ENCODE data around the gene SEMA5B.
A peak's percentile ranks its signal among the peaks of the same experiment; 100 is the strongest.

The SEMA5B gene

DNA sequence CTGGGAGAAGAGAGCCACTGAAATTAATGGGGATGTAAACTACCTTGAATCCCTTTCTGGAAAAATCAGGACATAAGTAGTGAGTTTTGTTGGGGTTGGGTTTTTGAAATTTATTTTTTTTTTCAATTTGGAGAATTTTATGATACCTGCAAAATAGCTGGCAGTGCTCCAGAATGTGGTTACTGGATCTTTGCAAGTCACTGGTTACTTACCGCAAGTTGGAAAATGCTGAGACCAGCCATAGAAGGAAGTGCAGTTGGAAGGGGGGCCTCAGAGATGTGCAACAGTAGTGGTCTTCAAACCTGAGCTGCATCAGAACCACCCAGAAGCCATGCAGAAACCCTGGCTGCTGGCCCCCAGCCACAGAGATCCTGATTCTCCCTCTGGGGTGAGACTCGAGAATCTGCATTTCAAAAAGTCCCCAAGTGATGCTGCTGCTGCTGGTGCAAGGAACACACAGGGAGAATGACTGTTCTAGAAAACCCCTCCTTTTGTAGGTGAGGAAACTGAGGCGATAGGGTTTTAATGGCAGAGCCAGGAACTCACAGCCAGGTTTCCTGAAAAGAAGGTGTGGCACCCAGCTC, 39.7 kb downstream of the SEMA5B start:
- TF ChIP-seq HDGF (IDR thresholded peaks at IDR 0.05; ENCODE audit: borderline replicate concordance) (no peak), NFRKB (IDR thresholded peaks at IDR 0.05) (no peak), BHLHE40 (IDR thresholded peaks at IDR 0.05; ENCODE audit: borderline replicate concordance) (no peak), ELF4 (IDR thresholded peaks at IDR 0.05) (no peak), FOXA1 (IDR thresholded peaks at IDR 0.05) (no peak), FOXK2 (IDR thresholded peaks at IDR 0.05) (no peak), FOXM1 (IDR thresholded peaks at IDR 0.05; ENCODE audit: borderline replicate concordance) (no peak), TARDBP (IDR thresholded peaks at IDR 0.05) (no peak), SP1 (IDR thresholded peaks at IDR 0.05) (no peak)
- POLR2A ChIA-PET: no interaction called here
- CTCF ChIA-PET: no interaction called here
- DNase-seq (ENCODE audit: extremely low spot score): no peak

DNA sequence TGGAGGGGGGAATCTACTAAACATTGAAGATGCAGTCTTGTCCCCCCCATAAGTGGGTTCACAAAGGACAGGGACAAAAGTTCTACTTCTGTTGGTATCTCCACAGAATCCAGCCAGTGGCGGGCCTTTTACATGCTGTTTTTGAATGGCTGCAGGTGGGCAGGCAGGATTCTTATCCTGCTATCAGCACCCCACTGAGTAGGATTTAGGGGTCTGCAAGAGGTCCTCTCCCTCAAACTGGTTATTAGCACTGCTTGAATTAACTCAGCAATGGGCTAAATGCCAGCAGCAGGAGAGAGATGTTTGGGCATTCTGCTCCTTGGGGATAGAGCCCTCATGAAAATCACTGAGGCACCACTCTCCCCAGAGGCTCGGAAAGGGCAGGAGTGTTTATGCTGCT, 40.3 kb downstream of the SEMA5B start:
- no peak for DNase-seq (ENCODE audit: extremely low spot score)
- POLR2A ChIA-PET: no interaction called here
- CTCF ChIA-PET: no interaction called here
- no peak for TF ChIP-seq SUZ12 (IDR thresholded peaks at IDR 0.05)
- TF ChIP-seq CTBP1 (IDR thresholded peaks at IDR 0.05; ENCODE audit: borderline replicate concordance): no peak
- TF ChIP-seq ARNT (IDR thresholded peaks at IDR 0.05): no peak
- TF ChIP-seq ELF4 (IDR thresholded peaks at IDR 0.05): no peak
- TF ChIP-seq HDGF (IDR thresholded peaks at IDR 0.05; ENCODE audit: borderline replicate concordance): no peak
- TF ChIP-seq FOXK2 (IDR thresholded peaks at IDR 0.05): no peak
- TF ChIP-seq, protein P1, sequence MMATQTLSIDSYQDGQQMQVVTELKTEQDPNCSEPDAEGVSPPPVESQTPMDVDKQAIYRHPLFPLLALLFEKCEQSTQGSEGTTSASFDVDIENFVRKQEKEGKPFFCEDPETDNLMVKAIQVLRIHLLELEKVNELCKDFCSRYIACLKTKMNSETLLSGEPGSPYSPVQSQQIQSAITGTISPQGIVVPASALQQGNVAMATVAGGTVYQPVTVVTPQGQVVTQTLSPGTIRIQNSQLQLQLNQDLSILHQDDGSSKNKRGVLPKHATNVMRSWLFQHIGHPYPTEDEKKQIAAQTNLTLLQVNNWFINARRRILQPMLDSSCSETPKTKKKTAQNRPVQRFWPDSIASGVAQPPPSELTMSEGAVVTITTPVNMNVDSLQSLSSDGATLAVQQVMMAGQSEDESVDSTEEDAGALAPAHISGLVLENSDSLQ (IDR thresholded peaks at IDR 0.05): no peak
- TF ChIP-seq NFRKB (IDR thresholded peaks at IDR 0.05): no peak
- no peak for TF ChIP-seq LEF1 (IDR thresholded peaks at IDR 0.05; ENCODE audit: borderline replicate concordance)

DNA sequence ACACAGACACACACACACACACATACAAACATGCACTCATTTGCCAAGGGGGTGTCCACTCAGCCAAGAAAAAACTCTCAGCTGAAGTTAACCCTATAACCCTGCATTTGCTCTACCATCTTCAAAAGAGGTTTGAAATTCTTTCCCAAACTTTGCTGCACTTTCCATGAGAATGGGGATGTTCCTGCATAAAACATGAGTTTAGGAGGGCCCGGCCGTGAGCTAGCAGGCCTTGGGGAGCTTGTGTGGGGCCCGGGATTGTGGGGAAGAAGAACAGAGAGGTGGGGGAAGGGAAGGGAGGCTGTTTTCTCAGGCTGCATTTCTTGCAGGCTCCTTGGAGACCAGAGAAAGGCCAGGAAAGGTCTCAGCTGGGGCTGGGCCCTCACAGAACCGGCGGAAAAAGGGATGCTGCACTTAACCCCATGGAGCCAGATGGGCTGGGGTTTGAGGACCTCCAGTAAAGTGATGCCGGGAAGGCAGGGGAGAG, 40.8 kb downstream of the SEMA5B start:
- ChIA-PET POLR2A (no interaction called here), CTCF (no interaction called here)
- no peak for DNase-seq (ENCODE audit: extremely low spot score)
- TF ChIP-seq HDGF (IDR thresholded peaks at IDR 0.05; ENCODE audit: borderline replicate concordance) (no peak), ELF4 (IDR thresholded peaks at IDR 0.05) (no peak), BHLHE40 (IDR thresholded peaks at IDR 0.05; ENCODE audit: borderline replicate concordance) (no peak), SP1 (IDR thresholded peaks at IDR 0.05) (no peak), LEF1 (IDR thresholded peaks at IDR 0.05; ENCODE audit: borderline replicate concordance) (no peak), TARDBP (IDR thresholded peaks at IDR 0.05) (no peak)

DNA sequence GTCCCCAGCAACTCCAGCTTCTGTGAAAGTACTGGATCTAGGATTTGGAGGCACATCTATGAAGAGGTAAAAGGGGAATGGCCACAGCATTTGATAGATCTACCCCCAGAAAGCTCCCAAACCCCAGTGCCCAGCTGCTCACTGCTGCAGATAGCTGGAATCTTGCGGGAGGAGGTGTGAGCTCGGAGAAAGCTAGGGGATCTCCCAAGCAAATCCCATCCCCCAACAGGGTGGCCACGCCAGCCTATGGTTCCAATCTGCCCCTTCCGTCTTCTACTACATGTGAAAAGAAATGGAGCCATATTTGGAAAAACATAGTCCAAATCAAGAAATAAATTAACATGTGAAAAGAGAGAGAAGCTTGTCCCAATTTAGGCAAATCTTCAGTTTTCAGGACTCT, 42.0 kb downstream of the SEMA5B start:
- ChIA-PET POLR2A (no interaction called here), CTCF (interaction anchor here (0.6 kb wide), 1 partner anchor 9 kb away, joined by 3 read pairs; no protein-coding TSS in a partner anchor)
- TF ChIP-seq FOXK2 (IDR thresholded peaks at IDR 0.05) (no peak), LEF1 (IDR thresholded peaks at IDR 0.05; ENCODE audit: borderline replicate concordance) (no peak), ELF4 (IDR thresholded peaks at IDR 0.05) (no peak), HDGF (IDR thresholded peaks at IDR 0.05; ENCODE audit: borderline replicate concordance) (no peak), ARNT (IDR thresholded peaks at IDR 0.05) (no peak), SUZ12 (IDR thresholded peaks at IDR 0.05) (no peak), L3MBTL2 (conservative IDR thresholded peaks at IDR 0.05) (no peak), FOXM1 (IDR thresholded peaks at IDR 0.05; ENCODE audit: borderline replicate concordance) (no peak), ZNF384 (IDR thresholded peaks at IDR 0.05) (no peak), BHLHE40 (IDR thresholded peaks at IDR 0.05; ENCODE audit: borderline replicate concordance) (no peak), CTBP1 (IDR thresholded peaks at IDR 0.05; ENCODE audit: borderline replicate concordance) (no peak), NFRKB (IDR thresholded peaks at IDR 0.05) (no peak)
- TF ChIP-seq, protein P1 (IDR thresholded peaks at IDR 0.05): no peak
- DNase-seq (ENCODE audit: extremely low spot score): no peak

DNA sequence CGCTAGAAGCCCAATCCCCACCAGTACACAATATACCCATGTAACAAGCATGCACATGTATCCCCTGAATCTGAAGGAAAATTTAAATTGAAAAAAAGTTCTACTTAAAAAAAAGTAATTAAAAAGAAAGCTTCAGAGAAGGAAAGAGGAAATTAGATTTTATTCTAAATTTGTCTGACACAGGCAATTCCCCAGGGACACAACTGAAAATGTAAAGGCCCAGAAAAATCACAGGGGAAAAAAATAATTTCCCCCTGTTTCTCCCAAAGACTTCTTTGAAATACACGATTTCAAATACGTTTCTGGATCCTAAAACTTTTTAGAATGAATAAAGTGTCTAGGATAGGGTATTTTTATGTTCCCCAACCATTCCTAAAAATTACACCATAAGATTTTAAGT, 42.9 kb downstream of the SEMA5B start:
- DNase-seq (ENCODE audit: extremely low spot score): no peak
- POLR2A ChIA-PET: no interaction called here
- CTCF ChIA-PET: no interaction called here
- no peak for TF ChIP-seq ELF4 (IDR thresholded peaks at IDR 0.05)
- no peak for TF ChIP-seq ARNT (IDR thresholded peaks at IDR 0.05)
- no peak for TF ChIP-seq FOXM1 (IDR thresholded peaks at IDR 0.05; ENCODE audit: borderline replicate concordance)
- TF ChIP-seq BHLHE40 (IDR thresholded peaks at IDR 0.05; ENCODE audit: borderline replicate concordance): no peak
- TF ChIP-seq, protein P1 (IDR thresholded peaks at IDR 0.05): no peak
- TF ChIP-seq FOXK2 (IDR thresholded peaks at IDR 0.05): no peak
- TF ChIP-seq ZNF384 (IDR thresholded peaks at IDR 0.05): no peak
- no peak for TF ChIP-seq SUZ12 (IDR thresholded peaks at IDR 0.05)
- no peak for TF ChIP-seq TARDBP (IDR thresholded peaks at IDR 0.05)
- no peak for TF ChIP-seq LEF1 (IDR thresholded peaks at IDR 0.05; ENCODE audit: borderline replicate concordance)

DNA sequence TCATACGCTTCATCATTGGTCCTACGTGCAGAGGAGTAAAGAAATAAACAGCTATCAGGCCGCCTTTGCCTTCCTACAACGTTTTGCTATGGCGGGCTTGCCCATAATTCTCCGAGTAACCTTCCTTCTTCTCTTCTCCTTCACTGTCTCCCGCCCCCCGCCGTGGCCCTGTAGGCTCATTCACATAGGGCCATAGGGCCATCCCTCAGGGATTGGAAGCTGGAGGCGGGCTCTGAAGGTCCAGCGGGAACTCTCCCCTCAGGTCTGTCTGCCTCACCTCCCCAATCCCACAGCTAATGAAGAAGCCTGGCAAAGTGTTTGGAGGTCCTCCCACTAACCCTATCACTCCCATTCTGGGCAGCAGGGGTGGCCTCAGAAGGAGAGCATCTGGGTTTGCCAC, 43.6 kb downstream of the SEMA5B start:
- POLR2A ChIA-PET: no interaction called here
- CTCF ChIA-PET: no interaction called here
- TF ChIP-seq SUZ12 (IDR thresholded peaks at IDR 0.05) (no peak), NFRKB (IDR thresholded peaks at IDR 0.05) (no peak), ELF4 (IDR thresholded peaks at IDR 0.05) (no peak)
- TF ChIP-seq, protein P1 (IDR thresholded peaks at IDR 0.05): 0 out of 2 replicates have a peak, but pooled peaks have one; percentile 32
- no peak for DNase-seq (ENCODE audit: extremely low spot score)

Measured in HEK293T (cell line).